AG10803 (cell line): ENCODE results near the gene TRAPPC14.
A peak's percentile ranks its signal among the peaks of the same experiment; 100 is the strongest.

Experiments
- DNase-seq: peaks from one replicate; pipeline ENCODE4 v3.0.0; 2010; ENCODE audit warnings: low read depth
- H3K4me3 ChIP-seq: 2 replicates; pipeline ENCODE4 v1.5.1; 2011; ENCODE audit warnings: mild to moderate bottlenecking, low read length, control low read depth
- TF ChIP-seq, protein P1 (sequence below): conservative IDR thresholded peaks from 2 replicates; pipeline ENCODE4 v1.5.1; 2011; ENCODE audit warnings: mild to moderate bottlenecking, low read length, control low read depth, inconsistent platforms

The TRAPPC14 gene

DNA sequence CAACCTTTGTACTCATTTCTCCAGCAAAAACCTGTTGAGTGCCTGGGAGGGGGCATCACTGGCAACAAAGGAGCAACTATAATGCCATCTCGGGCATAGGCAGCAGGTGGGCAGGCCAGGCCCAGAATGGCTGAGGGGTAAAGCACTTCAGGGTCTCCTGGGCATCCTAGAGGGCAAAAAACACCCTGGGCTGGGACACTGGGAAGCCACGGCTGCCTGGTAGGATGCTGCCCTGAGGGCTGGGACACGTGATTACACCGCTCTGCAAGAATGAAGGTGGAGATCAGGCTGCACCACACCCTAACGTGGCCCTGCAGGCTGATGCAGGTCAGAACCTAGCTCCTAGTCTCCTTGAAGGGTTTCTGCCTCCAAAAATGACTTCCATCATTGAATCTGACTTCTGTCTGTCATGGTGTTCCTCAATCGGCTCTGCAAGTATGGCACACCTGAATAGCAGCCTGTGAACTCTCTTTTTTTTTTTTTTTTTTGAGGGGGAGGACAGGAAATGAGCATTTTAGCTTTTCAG is 4.5 kb upstream of the TRAPPC14 start:
- TF ChIP-seq, protein P1, sequence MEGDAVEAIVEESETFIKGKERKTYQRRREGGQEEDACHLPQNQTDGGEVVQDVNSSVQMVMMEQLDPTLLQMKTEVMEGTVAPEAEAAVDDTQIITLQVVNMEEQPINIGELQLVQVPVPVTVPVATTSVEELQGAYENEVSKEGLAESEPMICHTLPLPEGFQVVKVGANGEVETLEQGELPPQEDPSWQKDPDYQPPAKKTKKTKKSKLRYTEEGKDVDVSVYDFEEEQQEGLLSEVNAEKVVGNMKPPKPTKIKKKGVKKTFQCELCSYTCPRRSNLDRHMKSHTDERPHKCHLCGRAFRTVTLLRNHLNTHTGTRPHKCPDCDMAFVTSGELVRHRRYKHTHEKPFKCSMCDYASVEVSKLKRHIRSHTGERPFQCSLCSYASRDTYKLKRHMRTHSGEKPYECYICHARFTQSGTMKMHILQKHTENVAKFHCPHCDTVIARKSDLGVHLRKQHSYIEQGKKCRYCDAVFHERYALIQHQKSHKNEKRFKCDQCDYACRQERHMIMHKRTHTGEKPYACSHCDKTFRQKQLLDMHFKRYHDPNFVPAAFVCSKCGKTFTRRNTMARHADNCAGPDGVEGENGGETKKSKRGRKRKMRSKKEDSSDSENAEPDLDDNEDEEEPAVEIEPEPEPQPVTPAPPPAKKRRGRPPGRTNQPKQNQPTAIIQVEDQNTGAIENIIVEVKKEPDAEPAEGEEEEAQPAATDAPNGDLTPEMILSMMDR, result no peak
- no peak overlapping the region for H3K4me3 ChIP-seq
- DNase-seq, result no peak

DNA sequence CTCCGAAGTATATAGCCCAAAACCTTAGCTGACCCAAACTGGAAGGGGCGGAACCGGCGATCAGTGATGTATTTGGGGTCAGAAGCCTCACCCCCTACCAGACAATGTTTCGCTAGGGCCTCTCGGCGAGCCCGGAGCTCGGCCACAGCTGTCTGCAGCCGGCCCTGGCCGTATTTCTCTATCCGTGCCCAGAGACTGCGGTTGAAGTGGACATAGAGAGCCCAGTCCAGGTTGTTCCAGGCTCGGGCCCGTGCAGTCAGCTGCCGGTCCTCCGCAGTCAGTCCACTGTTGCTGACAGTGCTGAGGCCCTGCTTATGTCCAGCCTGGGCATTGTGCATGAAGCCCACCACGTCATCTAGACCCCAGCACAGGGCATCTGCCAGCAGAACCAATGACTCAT is 1.5 kb upstream of the TRAPPC14 start:
- DNase-seq, result no peak
- TF ChIP-seq, protein P1, result no peak
- H3K4me3 ChIP-seq, result no peak overlapping the region

DNA sequence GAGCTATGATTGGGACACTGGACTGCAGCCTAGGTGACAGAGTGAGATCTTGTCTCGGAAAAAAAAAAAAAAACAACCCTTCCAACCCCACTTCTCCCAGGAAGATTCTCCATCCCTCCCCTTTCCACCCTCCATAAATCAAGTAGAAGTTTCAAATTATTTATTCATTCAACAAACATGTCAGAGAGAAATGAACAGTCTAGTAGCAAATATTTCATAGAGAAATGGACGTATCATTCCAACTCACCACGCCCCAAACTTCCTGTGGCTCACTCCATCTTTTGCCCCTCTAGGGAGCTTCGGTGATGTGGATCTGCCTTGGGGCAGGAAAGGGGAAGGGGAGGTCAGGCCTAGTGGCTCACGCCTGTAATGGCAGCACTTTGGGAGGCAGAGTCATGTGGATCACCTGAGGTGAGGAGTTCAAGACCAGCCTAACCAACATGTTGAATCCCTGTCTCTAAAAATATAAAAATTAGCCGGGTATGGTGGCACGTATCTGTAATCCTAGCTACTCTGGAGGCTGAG is 638 bp upstream of the TRAPPC14 start:
- TF ChIP-seq, protein P1, result no peak
- peak overlapping the region; percentile 69 for H3K4me3 ChIP-seq
- no peak for DNase-seq

DNA sequence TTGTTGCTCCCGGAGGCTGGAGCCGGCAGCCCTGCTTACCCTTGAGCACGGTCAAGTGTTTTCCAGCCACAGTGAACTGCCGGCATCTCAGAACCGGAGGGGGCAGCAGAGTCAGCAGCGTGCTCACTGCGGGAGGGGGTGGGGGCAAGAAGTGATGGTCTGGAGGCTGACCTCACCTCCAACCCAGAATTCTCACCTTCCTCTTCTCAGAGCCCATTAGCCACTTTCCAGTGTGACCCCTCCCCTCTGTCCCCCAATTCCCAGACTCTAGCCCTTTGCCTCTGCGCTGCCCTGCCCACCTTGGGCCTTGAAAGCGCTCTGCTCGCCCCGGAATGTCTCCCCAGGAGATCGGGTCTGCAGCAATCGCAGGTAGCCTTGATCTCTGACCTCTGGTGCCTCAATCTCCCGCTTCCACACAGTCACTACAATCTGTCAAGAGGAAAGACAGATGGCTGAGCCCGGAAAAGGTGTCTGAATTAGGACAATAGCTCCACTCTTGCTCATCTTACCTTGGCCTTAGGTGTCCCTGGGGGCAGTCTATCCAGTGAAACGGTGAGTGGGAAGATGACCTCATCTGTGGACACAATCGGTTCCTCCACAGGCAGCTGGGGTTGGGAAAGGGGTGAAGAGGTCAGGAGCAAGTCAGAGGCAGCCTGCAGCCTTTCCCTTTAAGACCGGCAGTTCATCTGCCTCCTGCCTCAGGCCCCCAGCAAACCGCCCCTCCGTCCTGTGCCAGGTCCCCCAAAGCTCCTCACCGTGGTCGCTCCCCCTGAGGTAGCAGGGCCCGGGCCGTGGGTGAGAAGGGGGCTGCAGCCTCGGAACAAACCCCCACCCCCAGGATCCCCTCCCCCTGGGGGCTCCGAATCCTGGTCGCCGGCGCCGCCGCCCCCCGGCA is 942 bp downstream of the TRAPPC14 start:
- DNase-seq, result peak; percentile 48
- TF ChIP-seq, protein P1, result peak; percentile 24
- peak overlapping the region; percentile 69 for H3K4me3 ChIP-seq

DNA sequence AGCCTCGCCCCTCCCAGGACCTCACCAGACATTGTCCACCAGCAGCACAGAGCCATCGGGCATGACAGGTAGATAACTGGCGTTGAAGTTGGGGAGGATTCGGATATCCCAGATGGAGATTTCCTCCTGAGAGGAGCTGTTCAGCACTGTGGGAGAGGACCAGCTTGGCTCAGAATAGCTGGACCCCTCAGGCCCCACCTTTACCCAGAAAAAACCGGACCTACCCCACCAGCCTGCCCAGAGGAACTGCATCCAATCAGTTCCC is 1.5 kb downstream of the TRAPPC14 start:
- no peak for DNase-seq
- TF ChIP-seq, protein P1, result no peak
- peak overlapping the region; percentile 69 for H3K4me3 ChIP-seq

DNA sequence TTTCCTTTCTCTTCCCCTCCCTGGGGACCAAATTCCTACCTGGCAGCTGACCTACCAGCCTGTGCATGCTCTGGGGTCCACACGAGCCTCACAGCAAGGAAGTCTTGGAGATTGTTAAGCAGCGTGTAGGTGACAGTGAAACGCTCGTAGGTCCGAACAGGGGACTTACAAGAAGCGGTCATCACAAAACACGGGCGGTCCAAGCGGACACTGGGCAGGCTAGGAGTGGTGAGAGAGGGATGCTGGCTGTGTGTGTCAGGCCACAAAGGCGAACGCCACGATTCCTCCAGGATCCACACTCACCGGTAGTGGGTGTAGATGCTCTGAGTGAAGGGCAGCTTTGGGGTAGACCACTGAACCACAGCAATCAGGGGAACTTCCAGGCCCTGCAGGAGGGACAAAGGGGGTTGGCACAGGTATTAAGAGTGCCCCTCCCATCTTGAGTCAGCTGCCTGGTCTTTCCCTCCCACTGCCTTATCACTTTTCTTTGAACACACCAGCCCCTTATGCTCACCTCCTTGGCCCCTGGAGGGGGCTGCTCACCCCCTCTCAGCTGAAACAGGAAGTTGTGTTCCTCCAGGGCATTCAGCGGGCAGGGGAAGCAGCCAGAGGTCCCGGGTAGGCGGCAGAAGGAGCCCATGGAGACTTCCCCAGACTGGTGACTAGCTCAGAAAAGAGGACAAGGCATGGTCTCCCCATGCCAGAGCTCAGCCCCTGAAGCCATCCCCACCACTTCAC is 2.0 kb downstream of the TRAPPC14 start:
- TF ChIP-seq, protein P1, result no peak
- DNase-seq, result no peak
- H3K4me3 ChIP-seq, result peak overlapping the region; percentile 69; the same call in 1 of the 2 replicates
